Smooth muscle cell (in vitro differentiated cells): ENCODE results near the gene VIPR2. TPM values are rescaled to one million over a fixed set of nuclear protein-coding genes. Genes with fewer than 3 reads are reported as not detected.

Experiments used
- DNase-seq: peaks from one replicate; lab custom pipeline; 2025; ENCODE audit not compliant: unreplicated experiment; lab: John Stamatoyannopoulos, UW
- H2AFZ ChIP-seq: fragments of 200-600 bp; sonication (generic); 2 replicates; pipeline ENCODE4 v1.6.0; 2016; ENCODE audit warnings: antibody characterized with exemption, low read depth, mild to moderate bottlenecking
- H3F3A ChIP-seq: fragments of 200-600 bp; sonication (generic); 2 replicates; pipeline ENCODE4 v1.6.0; 2017; ENCODE audit warnings: antibody characterized with exemption, low read depth
- H3K27ac ChIP-seq: fragments of 200-600 bp; sonication (generic); 2 replicates; pipeline ENCODE4 v1.5.1; 2016; ENCODE audit warnings: low read depth, mild to moderate bottlenecking
- H3K27me3 ChIP-seq: fragments of 200-600 bp; sonication (generic); 2 replicates; pipeline ENCODE4 v1.6.1; 2016; ENCODE audit warnings: low read depth, mild to moderate bottlenecking
- H3K36me3 ChIP-seq: fragments of 200-600 bp; sonication (generic); 2 replicates; pipeline ENCODE4 v1.5.1; 2016; ENCODE audit warnings: low read depth
- H3K4me1 ChIP-seq: fragments of 200-600 bp; sonication (generic); 2 replicates; pipeline ENCODE4 v1.5.1; 2016; ENCODE audit warnings: low read depth
- H3K4me2 ChIP-seq: fragments of 200-600 bp; sonication (generic); 2 replicates; pipeline ENCODE4 v1.6.0; 2016; ENCODE audit warnings: mild to moderate bottlenecking
- H3K4me3 ChIP-seq: fragments of 200-600 bp; sonication (generic); 2 replicates; pipeline ENCODE4 v1.5.1; 2016; ENCODE audit warnings: mild to moderate bottlenecking
- H3K79me2 ChIP-seq: fragments of 200-600 bp; sonication (generic); 2 replicates; pipeline ENCODE4 v1.6.0; 2016; ENCODE audit warnings: low read depth, mild to moderate bottlenecking
- H3K9ac ChIP-seq: fragments of 200-600 bp; sonication (generic); 2 replicates; pipeline ENCODE4 v1.6.0; 2016; ENCODE audit warnings: low read depth
- H3K9me3 ChIP-seq: fragments of 200-600 bp; sonication (generic); replicated peaks from 2 replicates; pipeline ENCODE4 v1.5.1; 2016; ENCODE audit warnings: low read depth
- H4K20me1 ChIP-seq: fragments of 200-600 bp; sonication (generic); 2 replicates; pipeline ENCODE4 v1.6.0; 2016; ENCODE audit warnings: low read depth
- WGBS: methylation state at CpG from one replicate; pipeline ENCODE4 v1.1.7; 2016; ENCODE audit warnings: low lambda C conversion rate; 5-methylcytosine and 5-hydroxymethylcytosine counted together
- polyA plus RNA-seq: library from polyadenylated mRNA; unstranded; fragments of >200 nt; fragmentation: Nextera tagmentation; extraction: Ambion mirVana; gene quantifications from 2 replicates; pipeline ENCODE4 v1.2.1, GENCODE V29; 2016
- total RNA-seq: library from RNA; depleted of rRNA; stranded (reverse); fragments of >200 nt; gene quantifications from 2 replicates; pipeline ENCODE4 v1.2.3, GENCODE V29; 2014
- TF ChIP-seq, protein P1 (sequence below): fragments of 200-600 bp; sonication (generic); IDR thresholded peaks from 2 replicates; pipeline ENCODE4 v1.5.1; 2017; ENCODE audit warnings: borderline replicate concordance, mild to moderate bottlenecking, antibody characterized with exemption; ENCODE audit not compliant: insufficient read depth, poor library complexity, severe bottlenecking

The VIPR2 gene
- total and polyA plus RNA-seq, 2 experiments from 2014 or later, result not detected

DNA sequence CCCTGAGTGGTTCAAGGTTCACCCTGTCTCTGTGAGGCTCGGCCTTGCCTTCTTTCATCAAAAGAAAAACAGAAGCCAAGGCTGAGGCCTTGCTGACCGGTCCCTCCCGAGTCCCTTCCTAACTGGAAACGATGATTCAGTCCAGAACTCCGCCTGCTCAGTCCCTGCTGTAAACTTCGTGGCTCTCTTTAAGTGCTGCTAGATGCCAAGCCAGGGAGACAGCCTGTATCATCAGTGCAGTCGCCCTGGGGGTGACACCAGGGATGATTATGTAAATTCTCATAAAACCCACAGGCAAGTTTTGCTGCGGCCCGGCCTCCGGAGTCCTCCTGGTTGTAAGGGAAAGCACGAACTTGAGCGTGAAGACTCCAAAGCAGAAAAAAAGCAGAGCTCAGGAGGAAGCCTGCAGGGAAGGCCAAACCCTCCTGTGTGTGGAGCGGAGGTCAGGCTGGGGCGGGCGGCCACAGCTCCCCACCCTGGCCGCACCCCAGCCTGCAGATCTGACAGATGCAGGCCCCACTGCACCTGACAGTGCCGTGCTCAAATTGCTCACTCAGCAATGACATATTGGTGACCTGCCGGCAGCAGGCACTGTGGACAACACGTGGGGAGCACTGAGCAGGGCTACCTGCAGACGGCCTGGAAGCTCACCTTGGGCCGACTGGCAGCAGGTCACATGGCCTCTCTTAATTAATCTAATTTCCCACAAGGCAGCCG lies 164.9 kb downstream of the VIPR2 start:
- H3K27me3 ChIP-seq, result no peaks in the 10 kb centered on the region
- H3K4me2 ChIP-seq, result no peak overlapping the region
- H2AFZ ChIP-seq, result no peak overlapping the region
- H3K79me2 ChIP-seq, result no peaks in the 10 kb centered on the region
- H4K20me1 ChIP-seq, result no peaks in the 10 kb centered on the region
- no peak overlapping the region for H3K9ac ChIP-seq
- WGBS, result 64% methylated on average over 21 of the region's 22 CpGs
- no peak overlapping the region for H3K4me3 ChIP-seq
- peaks cover 4% of the 10 kb centered on the region for H3K9me3 ChIP-seq
- H3F3A ChIP-seq, result no peaks in the 10 kb centered on the region
- peak overlapping the region; percentile 49 for H3K27ac ChIP-seq
- no peaks in the 10 kb centered on the region for H3K36me3 ChIP-seq
- no peak for DNase-seq
- no peaks in the 10 kb centered on the region for H3K4me1 ChIP-seq
- TF ChIP-seq, protein P1, sequence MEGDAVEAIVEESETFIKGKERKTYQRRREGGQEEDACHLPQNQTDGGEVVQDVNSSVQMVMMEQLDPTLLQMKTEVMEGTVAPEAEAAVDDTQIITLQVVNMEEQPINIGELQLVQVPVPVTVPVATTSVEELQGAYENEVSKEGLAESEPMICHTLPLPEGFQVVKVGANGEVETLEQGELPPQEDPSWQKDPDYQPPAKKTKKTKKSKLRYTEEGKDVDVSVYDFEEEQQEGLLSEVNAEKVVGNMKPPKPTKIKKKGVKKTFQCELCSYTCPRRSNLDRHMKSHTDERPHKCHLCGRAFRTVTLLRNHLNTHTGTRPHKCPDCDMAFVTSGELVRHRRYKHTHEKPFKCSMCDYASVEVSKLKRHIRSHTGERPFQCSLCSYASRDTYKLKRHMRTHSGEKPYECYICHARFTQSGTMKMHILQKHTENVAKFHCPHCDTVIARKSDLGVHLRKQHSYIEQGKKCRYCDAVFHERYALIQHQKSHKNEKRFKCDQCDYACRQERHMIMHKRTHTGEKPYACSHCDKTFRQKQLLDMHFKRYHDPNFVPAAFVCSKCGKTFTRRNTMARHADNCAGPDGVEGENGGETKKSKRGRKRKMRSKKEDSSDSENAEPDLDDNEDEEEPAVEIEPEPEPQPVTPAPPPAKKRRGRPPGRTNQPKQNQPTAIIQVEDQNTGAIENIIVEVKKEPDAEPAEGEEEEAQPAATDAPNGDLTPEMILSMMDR, result no peak

DNA sequence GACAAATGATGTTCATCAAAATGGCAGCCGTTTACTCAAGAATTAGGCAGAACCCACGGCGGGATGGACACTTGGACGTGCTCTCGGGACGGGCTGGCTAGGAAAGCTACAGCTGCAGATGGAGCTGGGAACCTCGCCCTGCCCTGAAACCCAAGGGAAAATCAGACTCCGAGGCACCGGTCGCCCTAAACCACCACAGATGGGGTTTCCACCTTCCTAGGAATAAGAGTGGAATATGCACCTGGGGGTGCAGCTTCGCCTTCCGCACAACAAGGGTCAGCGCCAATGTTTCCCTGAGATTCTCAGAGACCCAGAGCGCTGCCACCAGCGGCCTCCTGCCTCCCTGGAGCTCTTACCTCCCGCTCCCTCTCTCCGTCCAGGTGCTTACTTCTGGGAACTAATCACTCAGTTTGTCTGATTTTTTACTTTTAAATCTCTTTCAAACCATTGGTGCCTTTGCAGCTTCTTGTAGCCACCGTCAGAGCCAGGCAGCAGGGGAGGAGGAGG lies 165.6 kb downstream of the VIPR2 start:
- 91% methylated on average over 18 of the region's 18 CpGs for WGBS
- no peaks in the 10 kb centered on the region for H3K36me3 ChIP-seq
- no peak overlapping the region for H2AFZ ChIP-seq
- H3K79me2 ChIP-seq, result no peaks in the 10 kb centered on the region
- no peaks in the 10 kb centered on the region for H3F3A ChIP-seq
- H3K4me1 ChIP-seq, result no peaks in the 10 kb centered on the region
- H3K27me3 ChIP-seq, result no peaks in the 10 kb centered on the region
- no peak overlapping the region for H3K4me3 ChIP-seq
- no peak for DNase-seq
- H3K4me2 ChIP-seq, result no peak overlapping the region
- TF ChIP-seq, protein P1, result no peak
- no peak overlapping the region for H3K9ac ChIP-seq
- H4K20me1 ChIP-seq, result no peaks in the 10 kb centered on the region
- H3K27ac ChIP-seq, result peak overlapping the region; percentile 49
- peaks cover 4% of the 10 kb centered on the region for H3K9me3 ChIP-seq
